Left forelimb (tissue), 1 donor: ENCODE measurements around the gene IL3.
A peak's percentile ranks its signal among the peaks of the same experiment; 100 is the strongest.

ENCODE experiments used
- DNase-seq: peaks from one replicate; pipeline ENCODE4 v3.0.0-alpha.2; 2018; ENCODE audit warnings: low spot score

IL3 gene

GRCh38 chr5:132057498-132058255, 2.8 kb upstream of the IL3 start:
- peak; percentile 41 for DNase-seq

- no peak for DNase-seq
Measured at GRCh38 chr5:132058646-132059042, 1.8 kb upstream of the IL3 start.

GRCh38 chr5:132059043-132059695, 1.3 kb upstream of the IL3 start:
- peak; percentile 47 for DNase-seq

DNA sequence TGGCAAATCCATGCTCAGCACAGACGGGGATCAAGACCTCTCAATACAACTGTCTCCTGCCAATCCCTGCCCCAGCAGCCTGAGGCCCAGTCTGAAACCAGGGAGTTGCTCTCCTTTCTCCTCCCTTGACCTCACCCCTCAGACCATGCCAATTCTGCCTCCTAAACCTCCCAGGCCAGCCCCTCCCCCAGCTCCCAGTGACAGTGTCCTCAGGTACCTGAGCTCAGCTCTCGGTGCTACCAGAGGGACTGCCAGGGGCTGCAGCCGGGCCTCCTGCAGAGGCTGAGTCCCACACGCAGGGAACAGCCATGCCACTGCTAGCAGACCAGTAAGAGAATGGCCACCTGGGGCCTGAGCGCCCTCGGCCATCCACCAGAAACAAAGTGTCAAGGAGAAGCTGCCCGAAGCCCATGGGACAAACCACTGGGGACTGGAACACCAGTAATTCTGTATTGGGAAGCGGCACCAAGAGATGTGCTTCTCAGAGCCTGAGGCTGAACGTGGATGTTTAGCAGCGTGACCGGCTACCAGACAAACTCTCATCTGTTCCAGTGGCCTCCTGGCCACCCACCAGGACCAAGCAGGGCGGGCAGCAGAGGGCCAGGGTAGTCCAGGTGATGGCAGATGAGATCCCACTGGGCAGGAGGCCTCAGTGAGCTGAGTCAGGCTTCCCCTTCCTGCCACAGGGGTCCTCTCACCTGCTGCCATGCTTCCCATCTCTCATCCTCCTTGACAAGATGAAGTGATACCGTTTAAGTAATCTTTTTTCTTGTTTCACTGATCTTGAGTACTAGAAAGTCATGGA, 557 bp upstream of the IL3 start:
- peak; percentile 26 for DNase-seq

GRCh38 chr5:132063090-132063911, 2.8 kb downstream of the IL3 start:
- peak; percentile 69 for DNase-seq

- no peak for DNase-seq
Measured at GRCh38 chr5:132064140-132064539, 3.7 kb downstream of the IL3 start.

DNA sequence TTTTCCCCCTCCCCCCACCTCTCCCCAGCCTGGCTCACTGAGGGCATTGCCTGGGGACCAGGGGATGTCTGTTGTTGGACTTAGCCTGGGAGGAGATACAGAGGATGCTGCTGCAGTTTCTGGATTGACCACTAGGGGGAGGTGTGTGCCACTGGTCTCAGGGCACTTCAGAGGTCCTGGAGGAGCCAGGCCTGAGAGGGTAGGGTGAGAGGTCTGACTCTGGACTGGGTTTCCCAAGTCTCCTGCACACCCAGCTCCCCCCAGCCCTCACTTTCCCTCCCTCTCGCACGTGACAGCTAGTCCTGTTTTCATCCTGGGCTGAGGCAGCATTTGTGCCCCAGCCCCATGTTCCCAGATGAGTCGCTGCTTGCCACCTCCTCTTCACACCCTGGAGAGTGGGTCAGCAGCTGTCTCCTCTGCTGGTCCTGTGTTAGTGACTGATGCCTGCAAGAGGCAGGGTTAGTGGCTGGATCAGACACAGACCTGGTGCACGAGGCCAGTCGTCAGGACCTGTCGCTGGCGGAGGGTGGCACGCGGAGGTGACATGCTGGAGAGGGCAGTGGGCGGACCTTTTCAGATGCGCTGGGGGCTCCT, 4.4 kb downstream of the IL3 start:
- no peak for DNase-seq

- no peak for DNase-seq
Measured at GRCh38 chr5:132065351-132065937, 5.0 kb downstream of the IL3 start.

DNA sequence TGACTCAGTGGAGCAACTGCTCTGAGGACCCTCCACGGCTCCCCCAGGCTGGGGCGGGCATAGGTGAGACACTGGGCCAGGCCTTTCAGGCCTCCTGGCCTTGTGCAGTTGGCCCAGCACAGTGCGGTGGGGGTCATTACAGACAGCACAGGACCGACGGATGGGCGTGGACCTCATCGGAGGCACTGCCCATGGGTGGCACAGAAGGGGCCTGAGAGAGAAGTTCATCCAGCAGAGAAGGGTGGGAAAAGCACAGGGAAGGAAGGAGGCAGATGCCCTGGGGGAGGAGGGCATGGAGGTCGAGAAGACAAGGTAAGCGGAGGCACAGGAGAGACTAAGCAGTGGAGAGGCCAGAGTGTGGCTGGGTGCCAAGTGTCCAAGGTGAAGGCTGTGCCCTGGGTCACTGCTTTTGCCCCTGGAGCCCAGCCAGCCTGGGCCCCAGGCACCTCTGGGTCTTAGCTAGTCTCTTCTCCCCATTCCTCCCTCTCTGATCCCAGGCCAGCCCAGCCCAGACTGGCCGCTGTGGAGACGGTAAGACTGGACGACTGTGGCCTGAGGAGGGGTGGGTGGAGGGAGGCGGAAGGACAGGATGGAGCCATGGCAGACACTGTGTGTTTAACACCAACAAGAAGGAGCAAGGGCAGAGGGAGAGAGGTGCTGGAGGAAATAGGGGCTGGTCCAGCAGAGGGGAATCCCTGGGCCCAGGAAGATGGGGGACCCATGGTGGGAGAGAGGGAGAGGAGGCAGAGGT, 5.7 kb downstream of the IL3 start:
- DNase-seq: no peak

DNA sequence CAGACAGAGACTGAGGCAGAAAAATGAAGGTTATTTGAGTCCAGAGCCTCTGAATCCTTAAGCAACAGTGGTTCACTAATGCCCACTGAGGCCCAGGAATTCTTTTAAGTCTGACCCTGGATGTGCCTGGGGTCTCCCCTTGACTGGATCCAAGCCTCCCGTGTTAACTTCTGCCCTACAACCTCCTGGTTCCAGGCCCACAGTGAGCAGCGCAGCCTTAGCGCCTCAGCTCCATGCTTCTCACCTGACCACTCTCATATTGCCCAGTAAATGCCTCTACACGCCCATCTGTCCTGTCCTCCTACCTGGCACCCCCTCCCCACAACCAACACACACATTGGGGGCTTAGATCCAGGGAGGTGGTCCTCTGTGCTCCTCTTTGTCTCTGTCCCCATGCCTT, 6.4 kb downstream of the IL3 start:
- DNase-seq: no peak

DNA sequence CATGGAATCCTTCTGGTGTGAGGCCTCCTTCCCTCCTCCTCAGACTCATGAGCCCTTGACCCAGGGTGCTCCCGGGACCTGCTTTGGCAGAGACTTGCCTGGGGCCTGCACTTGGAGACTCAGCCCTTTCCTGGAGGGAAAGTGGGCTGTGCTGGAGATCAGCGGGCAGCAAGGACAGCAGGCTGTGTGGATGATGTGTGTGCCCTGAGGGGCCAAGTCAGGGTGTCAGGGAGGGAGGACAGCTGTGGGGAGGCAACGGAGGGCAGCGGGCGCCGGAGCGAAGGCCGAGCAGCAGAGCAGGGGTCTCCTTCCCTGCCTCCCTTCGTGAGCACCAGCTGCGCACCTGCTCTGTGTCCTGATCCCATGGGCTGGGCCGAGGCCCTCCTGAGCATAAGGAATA, 7.0 kb downstream of the IL3 start:
- DNase-seq: no peak

- DNase-seq: no peak
Measured at GRCh38 chr5:132067941-132068808, 7.7 kb downstream of the IL3 start.

DNA sequence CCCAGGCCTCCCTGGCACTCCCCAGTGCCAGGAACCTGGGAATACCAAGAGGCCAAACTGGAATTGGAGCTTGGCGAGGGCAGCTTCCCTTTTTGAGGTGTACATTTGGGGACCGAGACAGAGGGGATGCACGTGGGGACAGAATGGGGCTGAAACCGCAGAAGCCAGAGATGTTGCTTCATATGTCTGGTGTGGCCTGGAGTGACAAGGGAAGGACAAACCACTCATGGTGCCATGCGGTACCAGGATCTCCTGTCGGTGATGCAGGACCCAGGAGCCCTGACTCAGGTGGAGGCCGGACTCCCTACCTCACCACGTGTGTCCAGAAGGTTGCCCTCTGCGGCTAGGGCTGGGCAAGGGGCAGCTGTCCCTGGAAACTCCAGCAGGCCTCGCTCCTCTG, 9.1 kb downstream of the IL3 start:
- DNase-seq: no peak

DNA sequence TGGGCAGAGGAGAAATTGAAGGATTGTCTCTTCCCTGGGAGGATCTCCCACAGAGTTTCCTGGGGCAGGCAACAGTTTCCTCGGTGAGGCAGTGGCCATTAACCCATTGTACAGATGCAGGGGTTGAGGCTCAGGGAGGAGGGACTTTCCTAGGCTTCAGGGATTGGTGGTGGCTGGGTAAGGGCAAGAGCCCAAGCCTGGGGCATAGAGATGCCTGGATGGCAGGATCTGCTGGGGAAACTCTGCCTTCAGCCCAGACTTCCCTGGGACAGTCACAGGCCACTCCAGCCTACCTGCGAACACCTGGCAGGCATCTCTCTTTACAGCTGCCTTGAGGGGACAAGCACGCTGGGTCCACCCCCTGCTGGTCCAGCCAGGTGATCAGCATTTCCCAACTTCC, 9.5 kb downstream of the IL3 start:
- no peak for DNase-seq

DNA sequence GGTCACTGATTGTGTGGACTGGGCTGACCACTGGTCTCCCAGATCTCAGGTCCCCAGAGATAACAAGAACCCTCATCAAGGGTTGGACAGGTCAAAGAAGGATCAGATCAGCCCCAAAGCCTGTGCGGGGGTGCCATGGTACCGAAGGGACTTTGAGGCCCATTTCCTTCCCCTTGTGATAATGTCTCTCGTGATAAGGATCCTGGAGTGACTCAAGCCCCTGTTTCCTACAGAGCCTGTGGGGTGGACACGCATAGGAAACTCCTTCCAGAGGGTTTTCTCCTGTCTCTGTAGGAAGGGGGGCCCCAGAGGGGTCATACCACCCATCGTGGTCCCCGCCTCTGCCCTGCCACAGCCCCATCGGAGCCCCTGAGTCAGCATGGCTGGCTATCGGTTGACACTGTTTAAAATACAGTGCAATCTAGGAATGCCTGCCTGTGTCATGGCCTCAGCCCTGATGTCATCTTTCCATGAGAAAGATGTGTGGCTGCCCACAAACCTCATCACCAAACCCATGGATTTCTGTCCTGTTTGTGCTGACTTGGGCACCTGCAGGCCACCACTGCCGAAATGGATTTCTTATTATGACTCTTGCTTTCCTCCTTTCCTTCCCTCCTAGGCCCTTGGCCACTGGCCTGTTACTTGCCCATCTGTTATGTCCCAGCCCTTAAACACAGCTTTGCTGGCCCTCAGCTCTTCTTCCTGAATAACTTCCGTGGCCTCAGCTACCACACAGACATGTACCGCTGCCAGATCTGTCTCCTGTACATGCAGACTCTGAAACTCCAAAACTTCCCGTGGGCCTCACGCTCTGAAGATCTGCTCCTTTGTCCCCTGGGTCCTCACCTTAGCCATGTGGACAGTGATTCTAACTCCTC, 10.2 kb downstream of the IL3 start:
- no peak for DNase-seq

DNA sequence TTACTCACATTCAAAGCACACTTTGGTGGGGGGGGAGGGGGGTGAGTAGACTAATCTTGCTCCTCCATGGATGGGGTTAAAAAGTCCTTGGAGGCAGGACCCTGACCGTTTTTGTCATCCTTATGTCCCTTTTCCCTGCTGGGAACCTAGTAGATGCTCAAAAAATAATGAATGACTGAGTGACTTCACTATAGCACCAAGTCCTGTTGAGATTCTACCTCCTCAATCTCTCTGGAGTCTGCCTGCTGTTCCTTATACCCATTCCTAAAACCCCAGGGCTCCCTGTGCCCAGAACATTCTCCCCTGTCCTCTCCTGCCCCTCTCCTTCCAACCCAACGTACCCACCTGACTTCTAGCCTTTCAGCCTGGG, 10.9 kb downstream of the IL3 start:
- DNase-seq: no peak

- DNase-seq: no peak
Measured at GRCh38 chr5:132072070-132072469, 11.6 kb downstream of the IL3 start.

GRCh38 chr5:132072528-132072927, 12.1 kb downstream of the IL3 start:
- DNase-seq: no peak
